Endometrial microvascular endothelial cells (primary cell): ENCODE data around the gene SEMA4D. TPM values are rescaled to one million over a fixed set of nuclear protein-coding genes. Genes with fewer than 3 reads are reported as not detected.

Experiments used
- in situ Hi-C: cut with HindIII; loops from 2 replicates; pipeline ENCODE4 v1.10.0; 2017; ENCODE audit warnings: low sequenced_read_pairs, low pct_unique_long_range_greater_than_20kb; ENCODE audit errors: inconsistent ontology term
- total RNA-seq: library from RNA; depleted of rRNA; stranded (reverse); fragments of >200 nt; gene quantifications from one replicate; pipeline ENCODE4 v1.2.3, GENCODE V29; 2015; ENCODE audit errors: inconsistent ontology term

The SEMA4D gene
- total RNA-seq, 1 donor from 2014 or later, result 2.8 TPM

DNA sequence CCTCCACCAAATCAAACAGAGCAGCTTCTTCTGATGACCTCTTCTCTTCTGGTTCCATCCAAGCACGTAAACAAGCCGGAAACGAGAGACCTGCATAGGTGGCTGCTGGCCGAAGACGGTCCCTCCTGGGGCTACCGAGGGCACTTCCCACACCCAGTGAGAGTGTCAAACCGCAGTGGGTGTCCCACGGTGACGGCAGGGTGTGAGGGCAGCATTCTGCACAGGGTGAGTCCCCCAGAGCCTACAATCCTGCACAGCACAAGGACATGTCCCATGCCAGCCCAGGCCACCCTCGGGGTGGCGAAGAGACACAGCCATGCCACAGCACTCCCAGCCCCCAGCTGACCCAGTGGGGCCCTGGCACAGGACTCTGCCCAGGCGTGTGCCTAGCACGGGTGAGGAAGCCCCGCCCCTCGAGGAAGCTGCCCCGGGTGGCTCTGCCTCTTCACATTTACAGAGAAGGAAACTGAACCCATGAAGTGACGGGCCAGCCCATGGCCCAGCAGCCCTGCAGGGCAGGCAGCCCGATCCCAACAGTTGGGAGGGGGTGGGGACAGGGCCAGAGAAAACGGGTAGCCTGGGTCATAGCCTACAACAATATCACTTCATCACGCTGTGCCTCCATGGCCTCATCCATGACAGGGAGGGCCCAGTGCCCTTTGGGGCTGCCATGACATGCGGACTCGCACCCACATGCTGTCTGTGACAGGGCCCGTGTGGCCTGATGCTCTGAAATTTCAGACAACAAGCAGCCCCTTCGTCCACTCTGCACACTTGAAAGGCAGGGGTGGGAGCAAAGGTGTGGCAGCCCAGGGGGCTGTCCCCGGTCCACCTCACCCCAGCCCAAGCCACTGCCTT lies 43.2 kb downstream of the SEMA4D start:
- in situ Hi-C loops, result no loop called here

DNA sequence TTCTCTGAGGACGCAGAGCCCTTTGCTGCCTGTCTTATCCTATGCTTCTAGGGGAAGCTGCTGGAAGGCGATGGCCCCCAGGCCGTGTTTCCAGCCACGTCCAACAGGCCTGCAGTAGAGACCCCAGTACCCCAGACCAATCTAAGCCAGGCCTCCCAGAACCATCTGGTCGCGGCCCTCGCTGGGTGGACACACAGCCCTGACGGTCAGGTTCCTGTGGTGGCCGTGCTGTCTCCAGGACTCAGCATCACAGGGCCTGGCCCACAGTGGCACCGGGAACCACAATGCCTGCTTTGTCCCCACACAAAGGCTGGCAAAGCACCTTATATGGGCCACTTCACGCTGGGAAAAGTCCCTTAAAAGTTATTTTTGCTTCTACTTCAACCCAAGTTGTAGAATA lies 44.5 kb downstream of the SEMA4D start:
- in situ Hi-C loops, result no loop called here

- in situ Hi-C loops, result no loop called here
These were observed 45.4 kb downstream of the SEMA4D start for GRCh38 chr9:89452561-89452960.

GRCh38 chr9:89450213-89450612 lies 47.7 kb downstream of the SEMA4D start:
- in situ Hi-C loops, result no loop called here

DNA sequence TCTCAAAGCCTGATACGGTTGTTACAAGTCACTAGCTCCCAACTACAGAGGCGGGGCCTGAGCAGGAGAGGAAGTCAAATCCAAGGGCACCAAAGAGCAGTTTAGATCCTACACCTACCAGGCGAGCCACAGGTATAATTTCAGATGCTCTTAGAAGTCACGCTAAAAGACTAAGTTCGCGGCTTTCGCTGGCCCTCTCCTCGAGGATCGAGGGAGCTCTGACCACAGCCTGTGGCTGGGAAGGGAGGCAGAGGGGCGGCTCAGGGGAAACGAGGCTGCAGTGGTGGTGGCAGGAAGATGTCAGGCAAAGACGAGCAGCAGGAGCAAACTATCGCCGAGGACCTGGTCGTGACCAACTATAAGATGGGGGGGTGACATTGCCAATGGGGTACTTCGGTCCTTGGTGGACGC lies 48.6 kb downstream of the SEMA4D start:
- in situ Hi-C loops, result no loop called here

GRCh38 chr9:89448821-89449220 lies 49.1 kb downstream of the SEMA4D start:
- in situ Hi-C loops, result no loop called here

GRCh38 chr9:89448381-89448780 lies 49.5 kb downstream of the SEMA4D start:
- in situ Hi-C loops, result no loop called here

- in situ Hi-C loops, result no loop called here
These were observed 50.5 kb downstream of the SEMA4D start for GRCh38 chr9:89447416-89447815.

- in situ Hi-C loops, result no loop called here
These were observed 51.0 kb downstream of the SEMA4D start for GRCh38 chr9:89446961-89447310.

DNA sequence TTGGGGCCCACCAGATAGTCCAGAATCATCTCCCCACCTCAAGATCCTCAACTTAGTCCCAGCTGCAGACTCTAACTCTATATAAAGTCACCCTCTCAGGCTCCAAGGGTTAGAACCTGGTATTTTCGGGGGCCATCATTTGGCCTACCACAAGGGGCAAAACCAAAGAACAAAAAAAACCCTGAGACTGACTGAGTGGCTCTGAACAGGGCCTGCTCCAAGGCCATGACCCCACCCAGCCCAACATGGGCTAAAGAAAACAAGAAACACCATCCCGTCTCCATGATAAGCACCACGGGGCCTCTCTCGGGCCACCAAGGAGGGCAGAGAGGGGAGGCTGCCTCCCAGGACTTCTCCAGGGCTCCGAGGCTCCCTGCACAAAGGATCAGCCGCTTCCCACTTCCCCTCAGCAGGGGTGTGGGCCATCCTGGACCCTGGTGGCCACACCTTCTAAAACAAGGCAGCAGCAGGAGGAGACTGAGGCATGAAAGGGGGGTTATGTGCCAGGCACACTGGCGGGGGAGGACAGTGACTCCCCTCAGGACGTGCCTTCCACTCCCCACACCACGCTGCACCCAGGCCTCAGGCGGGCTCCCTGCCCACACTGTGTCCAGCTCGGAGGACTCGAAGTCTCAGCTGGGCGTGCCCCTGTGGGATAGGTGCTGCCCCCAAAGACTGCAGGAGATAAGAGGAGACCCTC lies 51.5 kb downstream of the SEMA4D start:
- in situ Hi-C loops, result no loop called here

- in situ Hi-C loops, result no loop called here
These were observed 52.1 kb downstream of the SEMA4D start for GRCh38 chr9:89445801-89446251.

DNA sequence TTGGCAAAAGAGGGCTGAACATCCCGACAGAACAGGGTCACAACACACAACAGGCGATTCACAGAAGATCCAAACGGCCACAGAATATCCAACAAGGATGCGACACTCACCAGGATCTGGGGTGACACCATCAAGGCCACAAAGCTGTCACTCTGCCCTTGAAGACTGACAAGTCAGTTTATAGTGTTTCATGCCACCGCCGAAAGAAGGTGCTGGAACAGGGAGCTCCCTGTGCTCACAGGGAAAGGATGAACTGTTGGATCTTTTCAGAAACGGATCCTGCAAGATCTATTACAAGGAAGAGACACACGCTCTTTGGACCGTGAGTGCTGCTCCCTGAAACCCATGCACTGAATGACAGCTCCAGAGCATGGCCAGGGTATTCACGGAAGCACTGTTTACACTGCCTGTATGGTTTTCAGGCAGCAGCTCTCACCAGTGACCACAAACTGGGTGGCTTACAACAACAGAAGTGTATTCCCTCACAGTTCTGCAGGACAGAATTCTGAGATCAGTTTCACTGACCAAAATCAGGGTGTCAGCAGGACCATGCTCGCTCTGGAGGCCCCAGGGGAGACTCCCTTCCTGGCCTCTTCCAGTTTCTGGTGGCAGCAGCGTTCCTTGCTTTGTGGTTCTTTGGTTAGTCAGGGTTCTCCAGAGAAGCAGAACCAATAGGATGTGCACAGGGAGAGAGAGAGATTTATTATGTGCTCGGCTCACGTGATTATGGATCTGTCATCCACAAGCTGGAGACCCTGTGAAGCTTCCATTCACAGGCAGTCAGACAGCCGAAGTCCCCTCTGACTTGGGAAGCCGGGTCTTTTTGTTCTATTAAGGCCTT lies 52.8 kb downstream of the SEMA4D start:
- in situ Hi-C loops, result no loop called here

DNA sequence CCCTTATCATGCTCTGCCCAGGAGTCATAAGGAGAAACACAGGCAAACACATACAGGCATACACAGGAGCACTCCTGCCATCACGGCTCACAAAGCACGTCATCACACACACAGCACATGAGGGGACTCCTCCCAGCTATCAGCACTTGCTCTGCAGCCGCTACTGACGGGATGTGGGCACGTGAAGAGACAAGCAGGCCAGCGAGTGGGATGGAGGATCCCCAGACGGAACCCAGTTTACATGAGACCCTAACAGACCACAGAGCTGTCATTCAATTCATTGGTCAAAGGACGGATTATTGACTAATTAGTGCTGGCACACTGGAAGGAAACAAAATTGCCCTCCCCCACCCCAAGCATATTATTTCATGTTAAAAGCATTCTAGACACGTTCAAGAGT lies 53.6 kb downstream of the SEMA4D start:
- in situ Hi-C loops, result no loop called here

DNA sequence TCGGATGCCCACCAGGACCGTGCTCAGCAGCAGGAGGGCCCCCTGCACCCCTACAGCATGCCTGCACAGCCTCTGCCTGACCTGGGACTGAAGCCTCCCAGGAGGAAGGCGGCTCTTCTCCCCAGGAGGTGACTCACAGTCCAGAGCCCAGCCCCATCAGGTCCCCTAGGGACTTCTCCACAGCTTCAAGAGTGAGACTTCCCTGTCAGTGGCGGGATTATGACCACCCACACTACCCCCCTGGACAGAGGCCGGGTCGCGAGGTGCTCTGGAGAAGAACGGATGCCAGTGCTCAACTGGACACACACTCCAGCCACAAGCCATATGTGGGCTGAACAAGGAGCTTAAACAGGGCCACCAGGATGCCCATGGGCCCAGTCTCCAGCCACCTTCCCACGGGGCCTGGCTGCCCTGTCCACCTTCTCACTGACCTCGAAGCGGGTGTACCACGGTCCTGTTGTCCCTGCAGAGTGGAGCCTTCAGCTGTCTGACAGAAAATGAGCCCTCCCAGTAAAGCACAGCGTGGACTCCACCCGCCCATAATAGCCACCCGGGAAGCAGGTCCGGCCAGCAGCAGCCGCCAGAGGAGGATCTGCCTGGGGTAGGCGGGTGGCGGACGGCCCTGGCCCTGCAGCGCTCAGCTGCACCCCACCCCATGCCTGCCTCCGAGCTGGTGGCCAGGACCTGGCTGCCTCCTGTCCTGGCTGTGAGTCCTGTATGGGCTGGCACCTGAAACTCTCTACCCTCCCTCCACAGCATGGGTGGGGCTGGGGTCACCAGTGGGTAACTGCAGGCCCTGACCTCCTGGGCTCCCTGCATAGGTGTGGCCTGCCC lies 54.7 kb downstream of the SEMA4D start:
- in situ Hi-C loops, result no loop called here

GRCh38 chr9:89442501-89442978 lies 55.4 kb downstream of the SEMA4D start:
- in situ Hi-C loops, result no loop called here

DNA sequence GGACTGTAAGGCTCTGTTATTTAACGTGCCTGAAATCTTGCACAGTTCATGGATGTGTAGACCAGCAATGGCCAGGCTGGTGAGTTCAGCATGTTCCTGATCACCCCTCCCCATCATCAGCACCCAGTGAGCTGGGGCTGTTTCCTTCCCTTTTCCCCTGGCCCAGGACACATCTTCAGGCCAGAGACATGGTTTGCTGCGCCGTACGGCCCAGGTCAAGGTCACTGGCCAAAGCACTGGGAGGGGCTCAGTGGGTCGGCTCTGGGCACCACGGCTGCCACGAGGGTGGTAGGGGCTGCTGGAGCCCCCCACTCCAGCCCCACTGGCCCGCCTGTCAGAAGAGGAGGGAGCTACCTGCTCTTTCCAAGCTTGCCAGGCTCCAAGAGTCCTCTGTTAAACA lies 55.9 kb downstream of the SEMA4D start:
- in situ Hi-C loops, result no loop called here

DNA sequence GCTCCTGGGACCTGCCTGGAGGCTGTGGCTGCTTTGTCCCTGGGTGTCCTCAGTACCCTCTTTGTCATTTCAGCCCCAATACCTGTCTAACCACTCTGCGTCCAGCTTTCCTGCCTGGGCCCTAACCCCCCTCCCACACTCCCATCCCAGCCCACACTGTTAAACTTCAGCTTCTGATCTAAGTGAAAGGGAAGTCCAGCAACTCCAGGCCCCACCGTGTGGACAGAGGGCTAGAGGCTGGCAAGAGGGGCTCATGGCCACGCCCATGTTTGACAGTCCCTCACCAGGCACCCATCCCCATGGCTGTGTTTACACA lies 56.3 kb downstream of the SEMA4D start:
- in situ Hi-C loops, result no loop called here

DNA sequence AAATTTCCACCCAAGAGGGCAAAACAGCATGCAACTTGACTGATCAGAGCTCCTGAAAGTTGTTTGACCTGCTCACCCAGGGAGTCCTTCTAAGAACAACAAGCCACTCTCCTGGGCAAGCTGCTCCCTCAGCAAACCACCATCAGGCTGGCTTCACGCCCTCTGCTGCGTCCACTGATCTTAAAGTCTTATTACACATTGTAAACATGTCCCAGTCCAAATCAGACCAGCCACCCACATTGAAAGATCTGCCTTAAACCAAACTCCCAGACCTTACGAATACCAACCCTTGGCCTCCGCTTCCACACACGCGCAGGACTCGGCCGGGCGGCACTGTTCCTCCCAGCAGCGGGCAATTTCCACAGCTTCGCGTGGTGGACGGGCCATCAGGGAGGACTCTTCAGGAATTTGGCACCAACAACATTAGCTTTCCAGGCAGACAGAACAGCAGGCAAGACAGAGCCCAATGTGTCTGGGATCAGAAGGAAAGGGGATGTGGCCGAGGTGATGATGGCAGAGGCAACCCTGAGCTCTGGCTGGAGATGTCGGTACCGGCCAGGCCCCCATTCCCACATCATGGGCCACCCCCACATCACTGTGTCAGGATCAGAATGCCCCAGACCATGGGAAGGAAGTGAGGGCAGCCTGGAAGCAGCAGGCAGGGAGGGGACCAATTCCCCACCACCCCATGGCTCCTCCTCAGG lies 56.8 kb downstream of the SEMA4D start:
- in situ Hi-C loops, result no loop called here
